GM23338 (cell line): ENCODE data around the gene GPRC5B. TPM values are rescaled to one million over a fixed set of nuclear protein-coding genes. Genes with fewer than 3 reads are reported as not detected.
A peak's percentile ranks its signal among the peaks of the same experiment; 100 is the strongest.

ENCODE experiments used
- ATAC-seq: fragments of 200-7000 bp; cut with Tn5 transposase; 3 replicates; pipeline ENCODE4 v1.9.1; 2020
- DNase-seq: peaks from one replicate; pipeline ENCODE4 v3.0.0-alpha.2; 2015; ENCODE audit warnings: low spot score
- H2AFZ ChIP-seq: fragments of 200-600 bp; sonication (generic); 2 replicates; pipeline ENCODE4 v1.8.0; 2016; ENCODE audit warnings: antibody characterized with exemption, mild to moderate bottlenecking, moderate library complexity
- H3F3A ChIP-seq: fragments of 200-600 bp; sonication (generic); replicated peaks from 2 replicates; pipeline ENCODE4 v1.8.0; 2017; ENCODE audit warnings: antibody characterized with exemption, mixed run types, low read depth
- H3K27ac ChIP-seq: fragments of 200-600 bp; sonication (generic); 2 replicates; pipeline ENCODE4 v1.6.1; 2016; ENCODE audit warnings: low read depth
- H3K27me3 ChIP-seq: fragments of 200-600 bp; sonication (generic); 2 replicates; pipeline ENCODE4 v1.8.0; 2016; ENCODE audit warnings: mild to moderate bottlenecking, mixed run types, moderate library complexity; ENCODE audit not compliant: insufficient read depth
- H3K36me3 ChIP-seq: fragments of 200-600 bp; sonication (generic); 2 replicates; pipeline ENCODE4 v1.8.0; 2016; ENCODE audit warnings: mild to moderate bottlenecking; ENCODE audit not compliant: insufficient read depth
- H3K4me1 ChIP-seq: fragments of 200-600 bp; sonication (generic); 2 replicates; pipeline ENCODE4 v1.8.0; 2016; ENCODE audit warnings: mild to moderate bottlenecking, moderate library complexity; ENCODE audit not compliant: insufficient read depth
- H3K4me2 ChIP-seq: fragments of 200-600 bp; sonication (generic); 2 replicates; pipeline ENCODE4 v1.7.1; 2017; ENCODE audit warnings: mixed run types
- H3K4me3 ChIP-seq: fragments of 200-600 bp; sonication (generic); 2 replicates; pipeline ENCODE4 v1.6.1; 2016; ENCODE audit warnings: mixed run types
- H3K79me2 ChIP-seq: fragments of 200-600 bp; sonication (generic); replicated peaks from 2 replicates; pipeline ENCODE4 v1.8.0; 2017; ENCODE audit warnings: mild to moderate bottlenecking; ENCODE audit not compliant: insufficient read depth
- H3K9me2 ChIP-seq: fragments of 200-600 bp; sonication (generic); 2 replicates; pipeline ENCODE4 v1.8.0; 2017; ENCODE audit not compliant: insufficient read depth
- H4K20me1 ChIP-seq: fragments of 200-600 bp; sonication (generic); replicated peaks from 2 replicates; pipeline ENCODE4 v1.8.0; 2017; ENCODE audit warnings: mild to moderate bottlenecking; ENCODE audit not compliant: insufficient read depth
- H3K27ac Mint-ChIP-seq: 2 replicates; pipeline ENCODE4 v1.8.0; 2020; ENCODE audit warnings: inconsistent platforms, mild to moderate bottlenecking, moderate library complexity, mixed read lengths
- H3K27me3 Mint-ChIP-seq: 3 replicates; pipeline ENCODE4 v1.8.0; 2022; ENCODE audit warnings: low read depth, mild to moderate bottlenecking, moderate library complexity, mixed read lengths, inconsistent platforms; ENCODE audit not compliant: insufficient read depth, poor library complexity
- H3K36me3 Mint-ChIP-seq: 3 replicates; pipeline ENCODE4 v1.8.0; 2021; ENCODE audit warnings: low read depth, mild to moderate bottlenecking, inconsistent platforms, moderate library complexity, mixed read lengths
- H3K4me1 Mint-ChIP-seq: 3 replicates; pipeline ENCODE4 v1.8.0; 2020; ENCODE audit warnings: mild to moderate bottlenecking, inconsistent platforms, mixed read lengths
- H3K4me3 Mint-ChIP-seq: 3 replicates; pipeline ENCODE4 v1.8.0; 2021; ENCODE audit warnings: moderate library complexity, mild to moderate bottlenecking, inconsistent platforms, mixed read lengths
- H3K9me3 Mint-ChIP-seq: 3 replicates; pipeline ENCODE4 v1.8.0; 2020; ENCODE audit warnings: moderate library complexity, mild to moderate bottlenecking, inconsistent platforms, mixed read lengths
- CREB1 ChIP-seq: fragments of 250-450 bp; sonication (Bioruptor Pico); IDR thresholded peaks from 2 replicates; pipeline ENCODE4 v1.5.0; 2020; ENCODE audit warnings: low read depth, mild to moderate bottlenecking, moderate library complexity
- EZH2 ChIP-seq: fragments of 200-600 bp; sonication (generic); IDR thresholded peaks from one replicate; pipeline ENCODE4 v1.8.0; 2017; ENCODE audit warnings: antibody characterized with exemption, mild to moderate bottlenecking, low read depth; ENCODE audit not compliant: unreplicated experiment
- EZH2phosphoT487 ChIP-seq: fragments of 200-600 bp; sonication (generic); IDR thresholded peaks from one replicate; pipeline ENCODE4 v1.8.1; 2018; ENCODE audit warnings: antibody characterized with exemption; ENCODE audit not compliant: unreplicated experiment
- JUNB ChIP-seq: IDR thresholded peaks from one replicate; pipeline ENCODE4 v1.6.1; 2016; ENCODE audit warnings: antibody characterized with exemption; ENCODE audit not compliant: unreplicated experiment
- NANOG ChIP-seq: IDR thresholded peaks from 2 replicates; pipeline ENCODE4 v1.6.1; 2016; ENCODE audit warnings: antibody characterized with exemption, borderline replicate concordance
- STAT1 ChIP-seq: IDR thresholded peaks from one replicate; pipeline ENCODE4 v1.6.1; 2016; ENCODE audit warnings: antibody characterized with exemption; ENCODE audit not compliant: unreplicated experiment
- ZNF114 ChIP-seq: fragments of 250-450 bp; sonication (Bioruptor Pico); IDR thresholded peaks from 2 replicates; pipeline ENCODE4 v1.5.0; 2020; ENCODE audit warnings: mild to moderate bottlenecking, moderate library complexity
- ZNF331 ChIP-seq: fragments of 250-450 bp; sonication (Bioruptor Pico); IDR thresholded peaks from 2 replicates; pipeline ENCODE4 v1.5.0; 2020; ENCODE audit warnings: low read depth, mild to moderate bottlenecking, moderate library complexity
- polyA plus RNA-seq: library from polyadenylated mRNA; unstranded; fragments of >200 nt; fragmentation: Nextera tagmentation; extraction: Ambion mirVana; gene quantifications from 2 replicates; pipeline ENCODE4 v1.2.1, GENCODE V29; 2016
- total RNA-seq: library from RNA; depleted of rRNA; stranded (reverse); fragments of >200 nt; shearing (Covaris generic); gene quantifications from 2 replicates; pipeline ENCODE4 v1.2.3, GENCODE V29; 2014
- TF ChIP-seq, protein P1 (sequence below): IDR thresholded peaks from 2 replicates; pipeline ENCODE4 v1.6.1; 2016; ENCODE audit warnings: antibody characterized with exemption
- TF ChIP-seq, protein P2 (sequence below): fragments of 250-450 bp; sonication (Bioruptor Pico); IDR thresholded peaks from 2 replicates; pipeline ENCODE4 v1.5.0; 2020; ENCODE audit warnings: mild to moderate bottlenecking, moderate library complexity

Gene GPRC5B
- total and polyA plus RNA-seq, 2 experiments from 2014 or later: 70.9 to 82.5 TPM

DNA sequence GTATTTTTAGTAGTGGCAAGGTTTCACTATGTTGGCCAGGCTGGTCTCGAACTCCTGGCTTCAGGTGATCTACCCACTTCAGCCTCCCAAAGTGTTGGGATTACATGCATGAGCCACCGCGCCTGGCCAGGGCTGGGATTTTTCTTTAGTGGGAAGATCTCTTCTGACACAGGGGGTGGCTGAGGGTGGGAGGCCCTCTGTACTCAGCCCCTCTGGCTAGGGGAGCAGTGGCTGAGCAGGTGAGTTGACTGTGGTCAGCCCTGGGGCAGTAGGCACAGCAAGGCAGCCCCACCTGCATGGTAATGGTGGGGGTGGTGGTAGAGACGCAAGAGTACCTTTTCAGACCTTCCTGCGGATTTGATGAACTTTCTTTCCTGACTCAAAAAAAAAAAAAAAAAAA is 12.3 kb upstream of the GPRC5B start:
- 0 out of 2 replicates have a peak overlapping the region, but pooled peaks have one; percentile 28 for H2AFZ ChIP-seq
- H3K4me2 ChIP-seq: no peak overlapping the region
- peaks cover 7% of the 10 kb centered on the region for H3K4me1 Mint-ChIP-seq
- H3K36me3 ChIP-seq: no peaks in the 10 kb centered on the region
- peaks cover 12% of the 10 kb centered on the region for H3K27me3 Mint-ChIP-seq
- no peak overlapping the region for H3K4me3 Mint-ChIP-seq
- no peak overlapping the region for H3K27ac Mint-ChIP-seq
- H4K20me1 ChIP-seq: no peaks in the 10 kb centered on the region
- no peaks in the 10 kb centered on the region for H3K79me2 ChIP-seq
- DNase-seq: no peak
- no peak for TF ChIP-seq EZH2phosphoT487
- TF ChIP-seq STAT1: no peak
- no peak for TF ChIP-seq ZNF331 (CRISPR knock-in tag)
- no peak for TF ChIP-seq ZNF114 (CRISPR knock-in tag)
- no peak for TF ChIP-seq JUNB
- H3K4me3 ChIP-seq: no peak overlapping the region
- no peaks in the 10 kb centered on the region for H3K4me1 ChIP-seq
- peaks cover 3% of the 10 kb centered on the region; the same call in 1 of the 3 replicates for H3K36me3 Mint-ChIP-seq
- H3K27me3 ChIP-seq: no peaks in the 10 kb centered on the region
- H3F3A ChIP-seq: no peaks in the 10 kb centered on the region
- no peaks in the 10 kb centered on the region for H3K9me2 ChIP-seq
- ATAC-seq: no peak
- peaks cover 10% of the 10 kb centered on the region; the same call in 2 of the 3 replicates for H3K9me3 Mint-ChIP-seq
- H3K27ac ChIP-seq: no peak overlapping the region

DNA sequence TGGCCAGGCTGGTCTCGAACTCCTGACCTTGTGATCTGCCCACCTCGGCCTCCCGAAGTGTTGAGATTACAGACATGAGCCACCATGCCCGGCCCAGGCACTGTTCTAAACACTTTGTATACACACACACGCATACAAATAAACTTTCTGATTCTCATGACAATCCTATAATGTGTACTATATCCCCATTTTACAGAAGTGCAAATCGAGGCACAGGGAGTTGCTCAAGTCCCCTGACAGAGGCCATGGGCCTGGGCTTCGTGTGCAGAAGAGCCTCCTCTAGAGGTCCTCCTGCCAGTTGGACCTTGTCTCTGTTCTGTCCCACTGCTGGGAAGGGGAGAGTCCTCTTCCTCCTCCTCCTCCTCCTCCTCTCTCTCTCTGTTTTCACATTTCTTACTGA is 9.9 kb upstream of the GPRC5B start:
- no peaks in the 10 kb centered on the region for H3K27me3 ChIP-seq
- H3K9me3 Mint-ChIP-seq: peaks cover 10% of the 10 kb centered on the region; the same call in 2 of the 3 replicates
- peaks cover 3% of the 10 kb centered on the region; the same call in 1 of the 3 replicates for H3K36me3 Mint-ChIP-seq
- peaks cover 7% of the 10 kb centered on the region for H3K4me1 Mint-ChIP-seq
- H3K27me3 Mint-ChIP-seq: peaks cover 11% of the 10 kb centered on the region
- no peak overlapping the region for H3K4me3 ChIP-seq
- no peak overlapping the region; the same call in 1 of the 2 replicates for H2AFZ ChIP-seq
- no peak overlapping the region for H3K4me3 Mint-ChIP-seq
- DNase-seq (no peak), ATAC-seq (no peak)
- no peaks in the 10 kb centered on the region for H4K20me1 ChIP-seq
- no peaks in the 10 kb centered on the region for H3K79me2 ChIP-seq
- H3K36me3 ChIP-seq: no peaks in the 10 kb centered on the region
- no peaks in the 10 kb centered on the region for H3K4me1 ChIP-seq
- no peak overlapping the region for H3K27ac Mint-ChIP-seq
- H3K9me2 ChIP-seq: no peaks in the 10 kb centered on the region
- no peak for TF ChIP-seq EZH2phosphoT487
- TF ChIP-seq, protein P1, sequence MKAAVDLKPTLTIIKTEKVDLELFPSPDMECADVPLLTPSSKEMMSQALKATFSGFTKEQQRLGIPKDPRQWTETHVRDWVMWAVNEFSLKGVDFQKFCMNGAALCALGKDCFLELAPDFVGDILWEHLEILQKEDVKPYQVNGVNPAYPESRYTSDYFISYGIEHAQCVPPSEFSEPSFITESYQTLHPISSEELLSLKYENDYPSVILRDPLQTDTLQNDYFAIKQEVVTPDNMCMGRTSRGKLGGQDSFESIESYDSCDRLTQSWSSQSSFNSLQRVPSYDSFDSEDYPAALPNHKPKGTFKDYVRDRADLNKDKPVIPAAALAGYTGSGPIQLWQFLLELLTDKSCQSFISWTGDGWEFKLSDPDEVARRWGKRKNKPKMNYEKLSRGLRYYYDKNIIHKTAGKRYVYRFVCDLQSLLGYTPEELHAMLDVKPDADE: no peak
- no peak for TF ChIP-seq ZNF331 (CRISPR knock-in tag)
- no peak for TF ChIP-seq JUNB
- TF ChIP-seq CREB1 (CRISPR knock-in tag): no peak
- TF ChIP-seq EZH2: no peak
- no peak for TF ChIP-seq NANOG
- no peak for TF ChIP-seq ZNF114 (CRISPR knock-in tag)
- TF ChIP-seq STAT1: no peak
- no peak overlapping the region for H3K4me2 ChIP-seq
- no peak overlapping the region for H3K27ac ChIP-seq
- no peaks in the 10 kb centered on the region for H3F3A ChIP-seq

DNA sequence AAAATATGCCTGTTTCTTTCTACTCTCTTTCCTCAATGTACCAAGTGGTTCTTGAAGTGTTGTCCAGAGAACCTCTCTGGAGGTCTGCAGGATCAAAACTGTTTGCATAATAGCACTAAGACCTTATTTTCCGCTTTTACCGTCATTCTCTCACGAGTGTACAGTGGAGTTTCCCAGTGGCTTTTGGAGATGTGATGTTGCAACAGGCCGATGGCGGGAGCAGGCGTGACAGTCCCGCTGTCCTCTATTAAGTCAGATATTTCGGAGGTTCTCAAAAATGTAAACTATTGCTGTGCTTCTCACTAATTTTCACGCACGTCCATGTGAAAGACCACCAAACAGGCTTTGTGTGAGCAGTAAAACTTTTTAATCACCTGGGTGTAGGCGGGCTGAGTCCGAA is 8.3 kb upstream of the GPRC5B start:
- ATAC-seq (no peak), DNase-seq (no peak)
- Histone ChIP-seq H4K20me1 (no peaks in the 10 kb centered on the region), H3K27ac (no peak overlapping the region), H2AFZ (peak overlapping the region; percentile 15; the same call in 1 of the 2 replicates), H3K4me2 (no peak overlapping the region), H3F3A (no peaks in the 10 kb centered on the region), H3K9me2 (no peaks in the 10 kb centered on the region), H3K4me1 (no peaks in the 10 kb centered on the region), H3K79me2 (no peaks in the 10 kb centered on the region), H3K27me3 (no peaks in the 10 kb centered on the region), H3K4me3 (no peak overlapping the region), H3K36me3 (no peaks in the 10 kb centered on the region)
- H3K27ac Mint-ChIP-seq: no peak overlapping the region
- no peak overlapping the region for H3K4me3 Mint-ChIP-seq
- H3K36me3 Mint-ChIP-seq: peaks cover 3% of the 10 kb centered on the region; the same call in 1 of the 3 replicates
- no peaks in the 10 kb centered on the region for H3K4me1 Mint-ChIP-seq
- H3K27me3 Mint-ChIP-seq: peaks cover 4% of the 10 kb centered on the region
- peaks cover 10% of the 10 kb centered on the region; the same call in 2 of the 3 replicates for H3K9me3 Mint-ChIP-seq
- TF ChIP-seq, protein P2, sequence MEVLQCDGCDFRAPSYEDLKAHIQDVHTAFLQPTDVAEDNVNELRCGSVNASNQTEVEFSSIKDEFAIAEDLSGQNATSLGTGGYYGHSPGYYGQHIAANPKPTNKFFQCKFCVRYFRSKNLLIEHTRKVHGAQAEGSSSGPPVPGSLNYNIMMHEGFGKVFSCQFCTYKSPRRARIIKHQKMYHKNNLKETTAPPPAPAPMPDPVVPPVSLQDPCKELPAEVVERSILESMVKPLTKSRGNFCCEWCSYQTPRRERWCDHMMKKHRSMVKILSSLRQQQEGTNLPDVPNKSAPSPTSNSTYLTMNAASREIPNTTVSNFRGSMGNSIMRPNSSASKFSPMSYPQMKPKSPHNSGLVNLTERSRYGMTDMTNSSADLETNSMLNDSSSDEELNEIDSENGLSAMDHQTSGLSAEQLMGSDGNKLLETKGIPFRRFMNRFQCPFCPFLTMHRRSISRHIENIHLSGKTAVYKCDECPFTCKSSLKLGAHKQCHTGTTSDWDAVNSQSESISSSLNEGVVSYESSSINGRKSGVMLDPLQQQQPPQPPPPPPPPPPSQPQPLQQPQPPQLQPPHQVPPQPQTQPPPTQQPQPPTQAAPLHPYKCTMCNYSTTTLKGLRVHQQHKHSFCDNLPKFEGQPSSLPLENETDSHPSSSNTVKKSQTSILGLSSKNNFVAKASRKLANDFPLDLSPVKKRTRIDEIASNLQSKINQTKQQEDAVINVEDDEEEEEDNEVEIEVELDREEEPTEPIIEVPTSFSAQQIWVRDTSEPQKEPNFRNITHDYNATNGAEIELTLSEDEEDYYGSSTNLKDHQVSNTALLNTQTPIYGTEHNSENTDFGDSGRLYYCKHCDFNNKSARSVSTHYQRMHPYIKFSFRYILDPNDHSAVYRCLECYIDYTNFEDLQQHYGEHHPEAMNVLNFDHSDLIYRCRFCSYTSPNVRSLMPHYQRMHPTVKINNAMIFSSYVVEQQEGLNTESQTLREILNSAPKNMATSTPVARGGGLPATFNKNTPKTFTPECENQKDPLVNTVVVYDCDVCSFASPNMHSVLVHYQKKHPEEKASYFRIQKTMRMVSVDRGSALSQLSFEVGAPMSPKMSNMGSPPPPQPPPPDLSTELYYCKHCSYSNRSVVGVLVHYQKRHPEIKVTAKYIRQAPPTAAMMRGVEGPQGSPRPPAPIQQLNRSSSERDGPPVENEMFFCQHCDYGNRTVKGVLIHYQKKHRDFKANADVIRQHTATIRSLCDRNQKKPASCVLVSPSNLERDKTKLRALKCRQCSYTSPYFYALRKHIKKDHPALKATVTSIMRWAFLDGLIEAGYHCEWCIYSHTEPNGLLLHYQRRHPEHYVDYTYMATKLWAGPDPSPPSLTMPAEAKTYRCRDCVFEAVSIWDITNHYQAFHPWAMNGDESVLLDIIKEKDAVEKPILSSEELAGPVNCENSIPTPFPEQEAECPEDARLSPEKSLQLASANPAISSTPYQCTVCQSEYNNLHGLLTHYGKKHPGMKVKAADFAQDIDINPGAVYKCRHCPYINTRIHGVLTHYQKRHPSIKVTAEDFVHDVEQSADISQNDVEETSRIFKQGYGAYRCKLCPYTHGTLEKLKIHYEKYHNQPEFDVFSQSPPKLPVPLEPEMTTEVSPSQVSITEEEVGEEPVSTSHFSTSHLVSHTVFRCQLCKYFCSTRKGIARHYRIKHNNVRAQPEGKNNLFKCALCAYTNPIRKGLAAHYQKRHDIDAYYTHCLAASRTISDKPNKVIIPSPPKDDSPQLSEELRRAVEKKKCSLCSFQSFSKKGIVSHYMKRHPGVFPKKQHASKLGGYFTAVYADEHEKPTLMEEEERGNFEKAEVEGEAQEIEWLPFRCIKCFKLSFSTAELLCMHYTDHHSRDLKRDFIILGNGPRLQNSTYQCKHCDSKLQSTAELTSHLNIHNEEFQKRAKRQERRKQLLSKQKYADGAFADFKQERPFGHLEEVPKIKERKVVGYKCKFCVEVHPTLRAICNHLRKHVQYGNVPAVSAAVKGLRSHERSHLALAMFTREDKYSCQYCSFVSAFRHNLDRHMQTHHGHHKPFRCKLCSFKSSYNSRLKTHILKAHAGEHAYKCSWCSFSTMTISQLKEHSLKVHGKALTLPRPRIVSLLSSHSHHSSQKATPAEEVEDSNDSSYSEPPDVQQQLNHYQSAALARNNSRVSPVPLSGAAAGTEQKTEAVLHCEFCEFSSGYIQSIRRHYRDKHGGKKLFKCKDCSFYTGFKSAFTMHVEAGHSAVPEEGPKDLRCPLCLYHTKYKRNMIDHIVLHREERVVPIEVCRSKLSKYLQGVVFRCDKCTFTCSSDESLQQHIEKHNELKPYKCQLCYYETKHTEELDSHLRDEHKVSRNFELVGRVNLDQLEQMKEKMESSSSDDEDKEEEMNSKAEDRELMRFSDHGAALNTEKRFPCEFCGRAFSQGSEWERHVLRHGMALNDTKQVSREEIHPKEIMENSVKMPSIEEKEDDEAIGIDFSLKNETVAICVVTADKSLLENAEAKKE: no peak
- TF ChIP-seq CREB1 (CRISPR knock-in tag): no peak
